Measurements from ENCODE around the gene NKX6-2.

NKX6-2 gene

GRCh38 chr10:132789659-132790148, 3.8 kb upstream of the NKX6-2 start:
- Histone ChIP-seq H3K9ac (ENCODE audit: low read length) (no peak overlapping the region), H3K27me3 (ENCODE audit: control insufficient read depth, insufficient read depth, low read length) (peaks cover 9% of the 10 kb centered on the region), H3K4me1 (ENCODE audit: control insufficient read depth, insufficient read depth, low read length) (no peaks in the 10 kb centered on the region), H3K4me3 (ENCODE audit: low read length) (no peak overlapping the region), H3K36me3 (ENCODE audit: control insufficient read depth, insufficient read depth, low read length) (no peaks in the 10 kb centered on the region), H3K27ac (ENCODE audit: low read depth, low read length) (no peak overlapping the region)

GRCh38 chr10:132788831-132789219, 2.9 kb upstream of the NKX6-2 start:
- Histone ChIP-seq H3K4me1 (ENCODE audit: control insufficient read depth, insufficient read depth, low read length) (no peaks in the 10 kb centered on the region), H3K27me3 (ENCODE audit: control insufficient read depth, insufficient read depth, low read length) (peaks cover 9% of the 10 kb centered on the region), H3K27ac (ENCODE audit: low read depth, low read length) (no peak overlapping the region), H3K9ac (ENCODE audit: low read length) (no peak overlapping the region), H3K4me3 (ENCODE audit: low read length) (no peak overlapping the region), H3K36me3 (ENCODE audit: control insufficient read depth, insufficient read depth, low read length) (no peaks in the 10 kb centered on the region)

GRCh38 chr10:132788180-132788830, 2.4 kb upstream of the NKX6-2 start:
- H3K27me3 ChIP-seq (ENCODE audit: control insufficient read depth, insufficient read depth, low read length) = peaks cover 9% of the 10 kb centered on the region
- H3K4me3 ChIP-seq (ENCODE audit: low read length) = no peak overlapping the region
- H3K27ac ChIP-seq (ENCODE audit: low read depth, low read length) = no peak overlapping the region
- no peak overlapping the region for H3K9ac ChIP-seq (ENCODE audit: low read length)
- no peaks in the 10 kb centered on the region for H3K4me1 ChIP-seq (ENCODE audit: control insufficient read depth, insufficient read depth, low read length)
- H3K36me3 ChIP-seq (ENCODE audit: control insufficient read depth, insufficient read depth, low read length) = no peaks in the 10 kb centered on the region

GRCh38 chr10:132787495-132788179, 1.7 kb upstream of the NKX6-2 start:
- peaks cover 9% of the 10 kb centered on the region for H3K27me3 ChIP-seq (ENCODE audit: control insufficient read depth, insufficient read depth, low read length)
- peaks cover 3% of the 10 kb centered on the region for H3K36me3 ChIP-seq (ENCODE audit: control insufficient read depth, insufficient read depth, low read length)
- H3K27ac ChIP-seq (ENCODE audit: low read depth, low read length) = no peak overlapping the region
- H3K9ac ChIP-seq (ENCODE audit: low read length) = no peak overlapping the region
- H3K4me3 ChIP-seq (ENCODE audit: low read length) = no peak overlapping the region
- H3K4me1 ChIP-seq (ENCODE audit: control insufficient read depth, insufficient read depth, low read length) = no peaks in the 10 kb centered on the region

- Histone ChIP-seq H3K4me3 (ENCODE audit: low read length) (no peak overlapping the region), H3K27ac (ENCODE audit: low read depth, low read length) (no peak overlapping the region)
Observed at GRCh38 chr10:132786884-132787494, 1.0 kb upstream of the NKX6-2 start.

GRCh38 chr10:132786476-132786883, 533 bp upstream of the NKX6-2 start:
- H3K4me1 ChIP-seq (ENCODE audit: control insufficient read depth, insufficient read depth, low read length) = no peaks in the 10 kb centered on the region
- peak overlapping the region; percentile 4 for H3K4me3 ChIP-seq (ENCODE audit: low read length)
- H3K36me3 ChIP-seq (ENCODE audit: control insufficient read depth, insufficient read depth, low read length) = peaks cover 10% of the 10 kb centered on the region
- H3K9ac ChIP-seq (ENCODE audit: low read length) = no peak overlapping the region
- H3K27ac ChIP-seq (ENCODE audit: low read depth, low read length) = no peak overlapping the region
- peaks cover 9% of the 10 kb centered on the region for H3K27me3 ChIP-seq (ENCODE audit: control insufficient read depth, insufficient read depth, low read length)

More at GRCh38 chr10:132786884-132787494, 1.0 kb upstream of the NKX6-2 start:
- H3K4me1 ChIP-seq (ENCODE audit: control insufficient read depth, insufficient read depth, low read length) = no peaks in the 10 kb centered on the region
- no peak overlapping the region for H3K9ac ChIP-seq (ENCODE audit: low read length)
- peaks cover 5% of the 10 kb centered on the region for H3K36me3 ChIP-seq (ENCODE audit: control insufficient read depth, insufficient read depth, low read length)
- H3K27me3 ChIP-seq (ENCODE audit: control insufficient read depth, insufficient read depth, low read length) = peaks cover 9% of the 10 kb centered on the region

GRCh38 chr10:132784866-132785722, 853 bp downstream of the NKX6-2 start:
- no peak overlapping the region for H3K9ac ChIP-seq (ENCODE audit: low read length)
- H3K36me3 ChIP-seq (ENCODE audit: control insufficient read depth, insufficient read depth, low read length) = peaks cover 13% of the 10 kb centered on the region
- no peak overlapping the region for H3K27ac ChIP-seq (ENCODE audit: low read depth, low read length)
- peaks cover 9% of the 10 kb centered on the region for H3K27me3 ChIP-seq (ENCODE audit: control insufficient read depth, insufficient read depth, low read length)
- H3K4me3 ChIP-seq (ENCODE audit: low read length) = no peak overlapping the region
- H3K4me1 ChIP-seq (ENCODE audit: control insufficient read depth, insufficient read depth, low read length) = no peaks in the 10 kb centered on the region

GRCh38 chr10:132783940-132784865, 1.7 kb downstream of the NKX6-2 start:
- Histone ChIP-seq H3K36me3 (ENCODE audit: control insufficient read depth, insufficient read depth, low read length) (peaks cover 13% of the 10 kb centered on the region), H3K4me1 (ENCODE audit: control insufficient read depth, insufficient read depth, low read length) (no peaks in the 10 kb centered on the region), H3K4me3 (ENCODE audit: low read length) (no peak overlapping the region), H3K27me3 (ENCODE audit: control insufficient read depth, insufficient read depth, low read length) (peaks cover 9% of the 10 kb centered on the region), H3K27ac (ENCODE audit: low read depth, low read length) (no peak overlapping the region), H3K9ac (ENCODE audit: low read length) (no peak overlapping the region)

- peaks cover 5% of the 10 kb centered on the region for H3K27me3 ChIP-seq (ENCODE audit: control insufficient read depth, insufficient read depth, low read length)
- H3K9ac ChIP-seq (ENCODE audit: low read length) = no peak overlapping the region
- H3K36me3 ChIP-seq (ENCODE audit: control insufficient read depth, insufficient read depth, low read length) = peaks cover 17% of the 10 kb centered on the region
- no peak overlapping the region for H3K27ac ChIP-seq (ENCODE audit: low read depth, low read length)
- no peak overlapping the region for H3K4me3 ChIP-seq (ENCODE audit: low read length)
- no peaks in the 10 kb centered on the region for H3K4me1 ChIP-seq (ENCODE audit: control insufficient read depth, insufficient read depth, low read length)
Observed at GRCh38 chr10:132783165-132783939, 2.6 kb downstream of the NKX6-2 start.

- Histone ChIP-seq H3K27ac (ENCODE audit: low read depth, low read length) (no peak overlapping the region), H3K36me3 (ENCODE audit: control insufficient read depth, insufficient read depth, low read length) (peaks cover 19% of the 10 kb centered on the region), H3K4me3 (ENCODE audit: low read length) (no peak overlapping the region), H3K4me1 (ENCODE audit: control insufficient read depth, insufficient read depth, low read length) (no peaks in the 10 kb centered on the region), H3K9ac (ENCODE audit: low read length) (no peak overlapping the region), H3K27me3 (ENCODE audit: control insufficient read depth, insufficient read depth, low read length) (no peaks in the 10 kb centered on the region)
Observed at GRCh38 chr10:132781556-132781955, 4.4 kb downstream of the NKX6-2 start.

- Histone ChIP-seq H3K4me3 (ENCODE audit: low read length) (no peak overlapping the region), H3K4me1 (ENCODE audit: control insufficient read depth, insufficient read depth, low read length) (no peaks in the 10 kb centered on the region), H3K9ac (ENCODE audit: low read length) (no peak overlapping the region), H3K27ac (ENCODE audit: low read depth, low read length) (no peak overlapping the region), H3K36me3 (ENCODE audit: control insufficient read depth, insufficient read depth, low read length) (peaks cover 19% of the 10 kb centered on the region), H3K27me3 (ENCODE audit: control insufficient read depth, insufficient read depth, low read length) (no peaks in the 10 kb centered on the region)
Observed at GRCh38 chr10:132780356-132780755, 5.6 kb downstream of the NKX6-2 start.

Data from rectal smooth muscle tissue (tissue), 1 donor.